CD8-positive, alpha-beta memory T cell (primary cell): ENCODE results near the gene RAD52. TPM values are rescaled to one million over a fixed set of nuclear protein-coding genes. Genes with fewer than 3 reads are reported as not detected.

ENCODE experiments used
- CTCF ChIA-PET: fragments of 350-600 bp; sonication (Branson Sonifier 250); formaldehyde crosslinking; loops from one replicate; lab custom pipeline; 2021; ENCODE audit warnings: antibody characterized with exemption; lab: Charles Lee
- POLR2A ChIA-PET: fragments of 350-600 bp; sonication (Branson Sonifier 250); formaldehyde crosslinking; loops from one replicate; lab custom pipeline; 2021; ENCODE audit warnings: antibody characterized with exemption; lab: Charles Lee
- DNase-seq, 5 donors: peaks; one replicate each; pipeline versions ENCODE4 v3.0.0 to v3.0.0-alpha.2; 2020 to 2022; ENCODE audit warnings: mixed read lengths in 1 of 5
- H3K27ac ChIP-seq: one replicate; pipeline ENCODE4 v1.7.0; 2013; ENCODE audit warnings: low read depth, mild to moderate bottlenecking, low read length, moderate library complexity
- H3K27me3 ChIP-seq: 2 replicates; pipeline ENCODE4 v1.7.0; 2013; ENCODE audit warnings: low read length, mild to moderate bottlenecking; ENCODE audit not compliant: insufficient read depth, poor library complexity, severe bottlenecking
- H3K36me3 ChIP-seq: 2 replicates; pipeline ENCODE4 v1.7.0; 2013; ENCODE audit warnings: mild to moderate bottlenecking, low read length, moderate library complexity; ENCODE audit not compliant: insufficient read depth
- H3K4me1 ChIP-seq: 2 replicates; pipeline ENCODE4 v1.7.0; 2013; ENCODE audit warnings: mild to moderate bottlenecking, low read length, moderate library complexity; ENCODE audit not compliant: insufficient read depth
- H3K4me3 ChIP-seq: 2 replicates; pipeline ENCODE4 v1.7.0; 2013; ENCODE audit warnings: mild to moderate bottlenecking, low read length
- H3K9me3 ChIP-seq: 2 replicates; pipeline ENCODE4 v1.7.0; 2013; ENCODE audit warnings: mild to moderate bottlenecking, low read length
- H3K27ac Mint-ChIP-seq, 8 donors: one replicate each; pipeline ENCODE4 v1.8.0; 2020 to 2021; ENCODE audit warnings: mixed read lengths in 8 of 8, mild to moderate bottlenecking in 6 of 8, inconsistent platforms in 3 of 8, moderate library complexity in 3 of 8
- H3K27me3 Mint-ChIP-seq, 2 donors: one replicate each; pipeline ENCODE4 v1.8.0; 2020 to 2021; ENCODE audit warnings: mixed read lengths in 2 of 2, mild to moderate bottlenecking in 1 of 2, moderate library complexity in 1 of 2
- H3K36me3 Mint-ChIP-seq, 3 donors: one replicate each; pipeline ENCODE4 v1.8.0; 2020 to 2021; ENCODE audit warnings: mixed read lengths in 3 of 3, inconsistent platforms in 1 of 3, mild to moderate bottlenecking in 1 of 3
- H3K4me1 Mint-ChIP-seq, 3 donors: one replicate each; pipeline ENCODE4 v1.8.0; 2020 to 2021; ENCODE audit warnings: mixed read lengths in 3 of 3, inconsistent platforms in 1 of 3, mild to moderate bottlenecking in 1 of 3
- H3K4me3 Mint-ChIP-seq, 7 donors: one replicate each; pipeline ENCODE4 v1.8.0; 2020 to 2021; ENCODE audit warnings: mixed read lengths in 7 of 7, mild to moderate bottlenecking in 6 of 7, moderate library complexity in 4 of 7, inconsistent platforms in 2 of 7
- H3K9me3 Mint-ChIP-seq, 5 donors: one replicate each; pipeline ENCODE4 v1.8.0; 2020 to 2022; ENCODE audit warnings: mixed read lengths in 5 of 5, mild to moderate bottlenecking in 3 of 5, moderate library complexity in 2 of 5, inconsistent platforms in 1 of 5
- polyA plus RNA-seq: library from polyadenylated mRNA; unstranded; fragments of 300-500 nt; fragmentation: Illumina TruSeq; gene quantifications from one replicate; pipeline ENCODE4 v1.2.3, GENCODE V29; 2021
- total RNA-seq, 2 experiments: library from RNA; stranded (reverse); gene quantifications; one replicate each; pipeline ENCODE4 v1.2.3, GENCODE V29; 2021

The RAD52 gene
- total and polyA plus RNA-seq, 3 experiments from 2014 or later, result 4.1 to 13.8 (median 13.2) TPM

DNA sequence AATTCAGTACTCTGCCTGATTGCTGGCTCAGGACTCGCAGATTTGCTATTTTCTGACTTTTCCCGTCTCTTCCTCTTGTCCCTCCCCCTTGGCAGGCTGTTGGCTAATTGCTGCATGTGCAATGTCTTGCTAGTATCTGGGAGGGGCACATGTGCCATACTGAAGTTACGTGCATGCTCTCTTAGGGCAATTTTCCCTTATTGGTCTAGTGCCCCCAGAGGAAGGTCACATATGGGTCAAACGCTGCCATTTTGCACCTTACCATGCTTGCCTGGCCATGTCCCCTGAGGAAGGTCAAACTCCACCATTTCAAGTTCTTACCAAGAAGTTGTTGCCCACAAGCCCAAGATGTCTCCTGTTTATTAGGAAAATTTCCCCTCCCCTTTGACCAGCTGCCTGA is 27.7 kb upstream of the RAD52 start:
- Mint-ChIP-seq H3K4me1 (peaks cover 0 to 4% (median 2%) of the 10 kb centered on the region in 3 donors), H3K9me3 (no peaks in the 10 kb centered on the region), H3K27ac (no peak overlapping the region)

DNA sequence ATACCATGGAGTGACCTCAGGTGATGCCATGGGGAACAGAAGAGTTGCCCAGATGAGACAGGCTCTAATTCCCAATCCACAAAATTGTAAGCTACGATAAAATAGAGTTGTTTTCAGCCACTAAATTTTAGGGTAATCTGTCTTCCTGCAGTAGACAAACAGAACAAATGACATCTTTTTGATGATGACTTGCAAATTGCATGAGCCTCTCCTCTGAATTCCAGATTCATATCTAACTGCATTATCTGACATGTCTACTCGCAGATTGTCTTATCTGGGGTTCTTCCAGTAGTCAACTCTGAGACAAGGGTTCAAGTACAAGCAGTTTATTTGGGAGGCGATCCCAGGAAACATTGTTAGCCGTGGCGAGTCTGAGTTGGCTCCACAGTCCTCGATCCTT is 27.1 kb upstream of the RAD52 start:
- Histone ChIP-seq H3K27ac (peak overlapping the region; percentile 44), H3K9me3 (no peaks in the 10 kb centered on the region), H3K4me1 (no peaks in the 10 kb centered on the region), H3K4me3 (no peak overlapping the region), H3K27me3 (no peaks in the 10 kb centered on the region), H3K36me3 (no peaks in the 10 kb centered on the region)
- CTCF ChIA-PET, result no interaction called here
- POLR2A ChIA-PET, result no interaction called here
- Mint-ChIP-seq H3K36me3 (no peaks in the 10 kb centered on the region), H3K27ac (no peak overlapping the region), H3K27me3 (no peaks in the 10 kb centered on the region), H3K4me3 (no peak overlapping the region), H3K4me1 (peaks cover 0 to 4% (median 2%) of the 10 kb centered on the region in 3 donors), H3K9me3 (no peaks in the 10 kb centered on the region)
- no peak for DNase-seq

More for the DNA sequence above, 27.7 kb upstream of the RAD52 start:
- H3K36me3 Mint-ChIP-seq, result no peaks in the 10 kb centered on the region
- no peak for DNase-seq
- Histone ChIP-seq H3K4me3 (no peak overlapping the region), H3K36me3 (no peaks in the 10 kb centered on the region), H3K27ac (peak overlapping the region; percentile 44), H3K27me3 (no peaks in the 10 kb centered on the region), H3K4me1 (no peaks in the 10 kb centered on the region), H3K9me3 (no peaks in the 10 kb centered on the region)
- H3K4me3 Mint-ChIP-seq, result no peak overlapping the region
- POLR2A ChIA-PET, result no interaction called here
- CTCF ChIA-PET, result no interaction called here
- no peaks in the 10 kb centered on the region for H3K27me3 Mint-ChIP-seq

DNA sequence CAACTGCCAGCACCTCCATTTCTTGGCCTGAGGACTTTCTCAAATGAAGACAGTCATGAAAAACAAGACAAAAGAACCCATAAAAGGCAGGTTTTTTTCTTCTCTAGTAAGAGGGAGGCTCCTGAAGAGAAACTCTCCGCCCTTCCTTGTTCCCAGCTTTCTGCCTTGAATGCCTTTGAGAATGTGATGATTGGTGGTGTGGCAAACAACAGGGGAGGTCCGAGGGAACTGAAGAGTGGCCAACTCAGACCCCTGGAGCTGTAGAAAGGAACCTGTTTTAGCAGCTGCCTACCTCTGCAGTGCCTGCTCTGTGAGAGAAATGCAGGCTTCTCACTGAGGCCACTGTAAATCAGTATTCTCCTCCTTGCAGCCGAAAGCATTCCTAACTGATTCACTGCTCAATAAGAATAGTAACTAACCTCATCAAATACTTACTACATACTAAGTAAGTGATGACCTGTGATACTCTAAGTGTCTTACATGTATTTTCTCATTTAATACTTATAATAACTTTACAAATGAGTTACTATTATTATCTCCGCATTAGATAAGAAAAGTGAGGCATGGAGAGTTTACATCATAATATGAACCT is 24.9 kb upstream of the RAD52 start:
- no peak for DNase-seq
- CTCF ChIA-PET, result no interaction called here
- H3K9me3 ChIP-seq, result no peaks in the 10 kb centered on the region
- H3K27me3 Mint-ChIP-seq, result peaks cover 0 to 2% of the 10 kb centered on the region in 2 donors
- H3K4me3 ChIP-seq, result no peak overlapping the region
- H3K4me1 ChIP-seq, result no peaks in the 10 kb centered on the region
- no peaks in the 10 kb centered on the region for H3K36me3 ChIP-seq
- no peak overlapping the region for H3K4me3 Mint-ChIP-seq
- H3K9me3 Mint-ChIP-seq, result no peaks in the 10 kb centered on the region
- H3K27me3 ChIP-seq, result no peaks in the 10 kb centered on the region
- POLR2A ChIA-PET, result no interaction called here
- no peaks in the 10 kb centered on the region for H3K4me1 Mint-ChIP-seq
- H3K36me3 Mint-ChIP-seq, result no peaks in the 10 kb centered on the region
- H3K27ac ChIP-seq, result no peak overlapping the region
- H3K27ac Mint-ChIP-seq, result no peak overlapping the region

DNA sequence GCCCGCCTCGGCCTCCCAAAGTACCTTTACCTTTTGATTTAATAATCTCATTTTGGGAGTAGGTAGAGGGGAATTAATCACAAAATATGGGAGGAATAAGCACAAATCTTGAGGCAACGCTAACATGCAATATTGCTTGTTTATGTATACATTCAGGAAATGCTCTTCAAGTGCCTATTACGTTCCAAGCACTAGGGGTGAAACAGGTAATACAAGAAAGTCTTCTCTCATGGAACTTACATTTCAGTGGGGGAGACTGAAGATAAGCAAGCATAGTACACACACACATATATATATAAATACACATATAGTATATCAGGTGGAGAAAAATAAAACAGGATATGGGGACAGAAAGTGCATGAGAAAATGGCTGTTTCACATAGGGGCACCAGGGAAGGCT is 22.5 kb upstream of the RAD52 start:
- Mint-ChIP-seq H3K4me1 (no peaks in the 10 kb centered on the region), H3K4me3 (no peak overlapping the region), H3K9me3 (no peaks in the 10 kb centered on the region), H3K27ac (no peak overlapping the region), H3K27me3 (peaks cover 2 to 4% of the 10 kb centered on the region in 2 donors), H3K36me3 (no peaks in the 10 kb centered on the region)
- POLR2A ChIA-PET, result no interaction called here
- Histone ChIP-seq H3K4me3 (no peak overlapping the region), H3K27ac (no peak overlapping the region), H3K9me3 (no peaks in the 10 kb centered on the region), H3K27me3 (no peaks in the 10 kb centered on the region), H3K36me3 (no peaks in the 10 kb centered on the region), H3K4me1 (no peaks in the 10 kb centered on the region)
- no peak for DNase-seq
- CTCF ChIA-PET, result no interaction called here

DNA sequence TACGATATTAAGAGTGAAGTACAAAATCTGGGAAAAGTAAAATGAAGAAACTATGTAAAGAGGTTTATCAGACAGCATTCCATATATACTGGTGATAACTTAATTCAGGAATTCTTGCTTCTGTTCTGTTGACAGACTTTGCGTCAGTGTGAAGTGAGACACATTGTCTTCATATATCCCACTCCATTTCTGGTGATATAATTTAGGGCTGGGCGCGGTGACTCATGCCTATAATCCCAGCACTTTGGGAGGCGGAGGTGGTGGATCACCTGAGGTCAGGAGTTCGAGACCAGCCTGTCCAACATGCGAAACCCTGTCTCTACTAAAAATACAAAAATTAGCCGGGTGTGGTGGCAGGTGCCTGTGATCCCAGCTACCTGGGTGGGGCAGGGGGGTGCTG is 20.3 kb upstream of the RAD52 start:
- H3K27me3 Mint-ChIP-seq, result peaks cover 2 to 4% of the 10 kb centered on the region in 2 donors
- CTCF ChIA-PET, result interaction anchor here (0.9 to 1.0 kb wide), 2 partner anchors 20 to 28 kb away, joined by 3 read pairs; partner anchors contain the start of gene RAD52

DNA sequence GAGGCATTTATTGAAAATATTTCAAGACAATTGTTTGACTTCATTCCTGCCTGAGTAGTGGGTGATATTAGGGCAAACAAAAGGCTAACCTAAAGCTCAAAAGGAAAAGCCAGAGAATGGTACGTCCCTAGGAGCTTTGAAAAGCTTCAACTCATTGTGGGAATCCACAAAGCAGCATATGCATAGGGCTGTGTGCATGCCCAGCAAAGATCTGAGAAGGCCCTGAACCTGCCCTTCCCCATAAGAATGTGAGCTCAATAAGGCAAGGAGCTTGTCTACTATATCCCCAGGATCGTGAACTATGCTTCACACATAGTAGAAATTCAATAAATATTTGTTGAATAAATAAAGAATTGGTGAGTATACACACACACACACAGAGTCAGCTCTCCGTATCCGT is 19.1 kb upstream of the RAD52 start:
- Histone ChIP-seq H3K4me1 (no peaks in the 10 kb centered on the region), H3K9me3 (no peaks in the 10 kb centered on the region), H3K27ac (no peak overlapping the region), H3K4me3 (no peak overlapping the region), H3K36me3 (no peaks in the 10 kb centered on the region), H3K27me3 (no peaks in the 10 kb centered on the region)
- Mint-ChIP-seq H3K36me3 (no peaks in the 10 kb centered on the region), H3K4me1 (no peaks in the 10 kb centered on the region), H3K9me3 (no peaks in the 10 kb centered on the region), H3K27me3 (peaks cover 2 to 4% of the 10 kb centered on the region in 2 donors), H3K27ac (no peak overlapping the region), H3K4me3 (no peak overlapping the region)
- DNase-seq, result no peak
- POLR2A ChIA-PET, result no interaction called here
- CTCF ChIA-PET, result interaction anchor here (0.6 to 1.9 kb wide), 2 partner anchors 9 to 12 kb away, joined by 3 to 6 read pairs; no protein-coding TSS in a partner anchor

More for the DNA sequence above, 20.3 kb upstream of the RAD52 start:
- Mint-ChIP-seq H3K9me3 (no peaks in the 10 kb centered on the region), H3K27ac (no peak overlapping the region), H3K4me3 (no peak overlapping the region), H3K36me3 (no peaks in the 10 kb centered on the region), H3K4me1 (no peaks in the 10 kb centered on the region)
- POLR2A ChIA-PET, result no interaction called here
- no peaks in the 10 kb centered on the region for H3K36me3 ChIP-seq
- no peaks in the 10 kb centered on the region for H3K4me1 ChIP-seq
- H3K27ac ChIP-seq, result no peak overlapping the region
- no peak overlapping the region for H3K4me3 ChIP-seq
- H3K27me3 ChIP-seq, result no peaks in the 10 kb centered on the region
- H3K9me3 ChIP-seq, result no peaks in the 10 kb centered on the region
- no peak for DNase-seq

DNA sequence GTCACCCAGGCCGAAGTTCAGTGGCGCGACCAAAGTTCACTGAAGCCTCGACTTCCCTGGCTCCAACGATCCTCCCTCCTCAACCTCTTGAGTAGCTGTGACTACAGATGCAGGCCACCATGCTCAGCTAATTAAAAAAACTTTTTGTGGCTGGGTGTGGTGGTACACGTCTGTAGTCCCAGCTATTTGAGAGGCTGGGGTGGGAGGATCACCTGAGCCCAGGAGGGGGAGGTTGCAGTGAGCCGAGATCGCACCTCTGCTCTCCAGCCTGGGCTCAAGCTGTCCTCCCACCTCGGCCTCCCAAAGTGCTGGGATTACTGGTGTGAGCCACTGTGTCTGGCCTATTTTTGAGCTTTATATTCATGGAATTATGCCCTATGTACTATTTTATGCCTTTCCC is 18.1 kb upstream of the RAD52 start:
- Mint-ChIP-seq H3K27me3 (peaks cover 2 to 4% of the 10 kb centered on the region in 2 donors), H3K4me1 (no peaks in the 10 kb centered on the region), H3K27ac (no peak overlapping the region), H3K36me3 (no peaks in the 10 kb centered on the region), H3K9me3 (no peaks in the 10 kb centered on the region), H3K4me3 (no peak overlapping the region)
- Histone ChIP-seq H3K27ac (no peak overlapping the region), H3K4me1 (no peaks in the 10 kb centered on the region), H3K9me3 (no peaks in the 10 kb centered on the region), H3K36me3 (no peaks in the 10 kb centered on the region), H3K4me3 (no peak overlapping the region), H3K27me3 (no peaks in the 10 kb centered on the region)
- POLR2A ChIA-PET, result no interaction called here
- CTCF ChIA-PET, result interaction anchor here (1.9 kb wide), 1 partner anchor 8 kb away, joined by 6 read pairs; no protein-coding TSS in a partner anchor
- no peak for DNase-seq

DNA sequence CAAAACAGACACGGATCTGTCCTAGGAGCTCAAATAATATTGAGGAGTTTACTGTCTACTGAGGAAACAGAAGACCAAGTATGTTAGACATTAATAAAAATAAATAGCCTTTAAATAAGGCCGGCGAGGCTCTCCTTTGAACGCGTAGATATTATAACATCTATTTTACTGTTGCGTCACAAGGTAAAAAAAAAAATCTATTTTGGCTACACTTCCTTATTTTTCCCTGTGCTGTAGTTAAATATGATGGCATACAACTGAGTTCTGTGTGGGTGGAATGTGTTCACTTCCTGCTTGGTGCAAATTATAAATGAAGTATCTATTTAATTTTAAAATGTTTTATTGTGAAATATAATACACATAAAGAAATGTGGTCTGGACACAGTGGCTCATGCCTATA is 17.2 kb upstream of the RAD52 start:
- H3K27me3 ChIP-seq, result no peaks in the 10 kb centered on the region
- no peak overlapping the region for H3K4me3 ChIP-seq
- H3K9me3 ChIP-seq, result no peaks in the 10 kb centered on the region
- H3K27me3 Mint-ChIP-seq, result peaks cover 2 to 4% of the 10 kb centered on the region in 2 donors
- no peaks in the 10 kb centered on the region for H3K9me3 Mint-ChIP-seq
- no peak overlapping the region for H3K27ac Mint-ChIP-seq
- ChIA-PET CTCF (no interaction called here), POLR2A (no interaction called here)
- no peaks in the 10 kb centered on the region for H3K36me3 ChIP-seq
- H3K36me3 Mint-ChIP-seq, result no peaks in the 10 kb centered on the region
- no peaks in the 10 kb centered on the region for H3K4me1 Mint-ChIP-seq
- no peak for DNase-seq
- H3K4me3 Mint-ChIP-seq, result no peak overlapping the region
- H3K4me1 ChIP-seq, result no peaks in the 10 kb centered on the region
- no peak overlapping the region for H3K27ac ChIP-seq
